DMS79 treated with DMSO at 0.1 percent for 48 hours (cell line): Measurements from ENCODE around the gene DIAPH3.

ENCODE experiments used
- DNase-seq: peaks from one replicate; lab custom pipeline; 2025; lab: John Stamatoyannopoulos, UW

Gene DIAPH3

GRCh38 chr13:60019119-60019993, 144.4 kb downstream of the DIAPH3 start:
- DNase-seq, result no peak

- no peak for DNase-seq
Observed at GRCh38 chr13:60018536-60018935, 145.2 kb downstream of the DIAPH3 start.

- DNase-seq, result no peak
Observed at GRCh38 chr13:60016229-60016628, 147.5 kb downstream of the DIAPH3 start.

- no peak for DNase-seq
Observed at GRCh38 chr13:60013166-60013565, 150.6 kb downstream of the DIAPH3 start.

- DNase-seq, result no peak
Observed at GRCh38 chr13:60012488-60012887, 151.2 kb downstream of the DIAPH3 start.

- DNase-seq, result no peak
Observed at GRCh38 chr13:60009300-60010253, 154.2 kb downstream of the DIAPH3 start.

GRCh38 chr13:60001889-60002288, 161.8 kb downstream of the DIAPH3 start:
- DNase-seq, result no peak

- DNase-seq, result no peak
Observed at GRCh38 chr13:60000976-60001375, 162.8 kb downstream of the DIAPH3 start.

GRCh38 chr13:60000081-60000480, 163.6 kb downstream of the DIAPH3 start:
- DNase-seq, result no peak

GRCh38 chr13:59997976-59998375, 165.8 kb downstream of the DIAPH3 start:
- no peak for DNase-seq

GRCh38 chr13:59996461-59996980, 167.2 kb downstream of the DIAPH3 start:
- no peak for DNase-seq

- no peak for DNase-seq
Observed at GRCh38 chr13:59991395-59991794, 172.3 kb downstream of the DIAPH3 start.

- DNase-seq, result no peak
Observed at GRCh38 chr13:59982631-59983382, 180.9 kb downstream of the DIAPH3 start.

- no peak for DNase-seq
Observed at GRCh38 chr13:59979589-59979988, 184.1 kb downstream of the DIAPH3 start.

GRCh38 chr13:59978862-59979261, 184.9 kb downstream of the DIAPH3 start:
- no peak for DNase-seq

- DNase-seq, result no peak
Observed at GRCh38 chr13:59976856-59977255, 186.9 kb downstream of the DIAPH3 start.

- DNase-seq, result no peak
Observed at GRCh38 chr13:59975807-59976435, 187.8 kb downstream of the DIAPH3 start.

- DNase-seq, result no peak
Observed at GRCh38 chr13:59970847-59971246, 192.9 kb downstream of the DIAPH3 start.

GRCh38 chr13:59963827-59964226, 199.9 kb downstream of the DIAPH3 start:
- DNase-seq, result no peak

GRCh38 chr13:59963383-59963782, 200.3 kb downstream of the DIAPH3 start:
- no peak for DNase-seq

GRCh38 chr13:59962343-59962742, 201.4 kb downstream of the DIAPH3 start:
- no peak for DNase-seq
